Measurements from ENCODE around the gene CCT5.

CCT5 gene

GRCh38 chr5:10257870-10258269 lies 7.8 kb downstream of the CCT5 start:
- Histone ChIP-seq H3K27me3 (ENCODE audit: insufficient read depth, low read depth, severe bottlenecking) (no peaks in the 10 kb centered on the region), H3K9me3 (ENCODE audit: severe bottlenecking) (no peaks in the 10 kb centered on the region), H3K36me3 (peaks cover 97% of the 10 kb centered on the region), H3K4me3 (ENCODE audit: low read depth, low read length) (no peak overlapping the region), H3K27ac (peak overlapping the region; percentile 17)
- peak; percentile 62 for DNase-seq
- TF ChIP-seq CTCF (IDR thresholded peaks at IDR 0.05; ENCODE audit: low read depth, low read length): no peak

- peaks cover 100% of the 10 kb centered on the region for H3K36me3 ChIP-seq
- H3K27ac ChIP-seq: no peak overlapping the region
- H3K27me3 ChIP-seq (ENCODE audit: insufficient read depth, low read depth, severe bottlenecking): no peaks in the 10 kb centered on the region
- TF ChIP-seq CTCF (IDR thresholded peaks at IDR 0.05; ENCODE audit: low read depth, low read length): no peak
- no peak for DNase-seq
- no peaks in the 10 kb centered on the region for H3K9me3 ChIP-seq (ENCODE audit: severe bottlenecking)
- no peak overlapping the region for H3K4me3 ChIP-seq (ENCODE audit: low read depth, low read length)
Observed at GRCh38 chr5:10259899-10260298, 9.8 kb downstream of the CCT5 start.

- no peaks in the 10 kb centered on the region for H3K27me3 ChIP-seq (ENCODE audit: insufficient read depth, low read depth, severe bottlenecking)
- DNase-seq: no peak
- H3K9me3 ChIP-seq (ENCODE audit: severe bottlenecking): no peaks in the 10 kb centered on the region
- no peak overlapping the region for H3K27ac ChIP-seq
- H3K4me3 ChIP-seq (ENCODE audit: low read depth, low read length): no peak overlapping the region
- TF ChIP-seq CTCF (IDR thresholded peaks at IDR 0.05; ENCODE audit: low read depth, low read length): no peak
- H3K36me3 ChIP-seq: peaks cover 100% of the 10 kb centered on the region
Observed at GRCh38 chr5:10261065-10261464, 11.0 kb downstream of the CCT5 start.

- no peak for TF ChIP-seq CTCF (IDR thresholded peaks at IDR 0.05; ENCODE audit: low read depth, low read length)
- no peak overlapping the region for H3K4me3 ChIP-seq (ENCODE audit: low read depth, low read length)
- H3K27ac ChIP-seq: peak overlapping the region; percentile 27
- peaks cover 92% of the 10 kb centered on the region for H3K36me3 ChIP-seq
- peak; percentile 94 for DNase-seq
- H3K9me3 ChIP-seq (ENCODE audit: severe bottlenecking): no peaks in the 10 kb centered on the region
- H3K27me3 ChIP-seq (ENCODE audit: insufficient read depth, low read depth, severe bottlenecking): no peaks in the 10 kb centered on the region
Observed at GRCh38 chr5:10262121-10262774, 12.2 kb downstream of the CCT5 start.

- TF ChIP-seq CTCF (IDR thresholded peaks at IDR 0.05; ENCODE audit: low read depth, low read length): no peak
- H3K4me3 ChIP-seq (ENCODE audit: low read depth, low read length): no peak overlapping the region
- H3K27ac ChIP-seq: no peak overlapping the region
- no peaks in the 10 kb centered on the region for H3K9me3 ChIP-seq (ENCODE audit: severe bottlenecking)
- DNase-seq: no peak
- peaks cover 84% of the 10 kb centered on the region for H3K36me3 ChIP-seq
- no peaks in the 10 kb centered on the region for H3K27me3 ChIP-seq (ENCODE audit: insufficient read depth, low read depth, severe bottlenecking)
Observed at GRCh38 chr5:10262995-10263394, 12.9 kb downstream of the CCT5 start.

- H3K9me3 ChIP-seq (ENCODE audit: severe bottlenecking): no peaks in the 10 kb centered on the region
- no peak for TF ChIP-seq CTCF (IDR thresholded peaks at IDR 0.05; ENCODE audit: low read depth, low read length)
- H3K4me3 ChIP-seq (ENCODE audit: low read depth, low read length): no peak overlapping the region
- no peaks in the 10 kb centered on the region for H3K27me3 ChIP-seq (ENCODE audit: insufficient read depth, low read depth, severe bottlenecking)
- DNase-seq: no peak
- H3K36me3 ChIP-seq: peaks cover 68% of the 10 kb centered on the region
- no peak overlapping the region for H3K27ac ChIP-seq
Observed at GRCh38 chr5:10264604-10265003, 14.5 kb downstream of the CCT5 start.
